Measurements from ENCODE around the gene ESR1.

ESR1 gene

DNA sequence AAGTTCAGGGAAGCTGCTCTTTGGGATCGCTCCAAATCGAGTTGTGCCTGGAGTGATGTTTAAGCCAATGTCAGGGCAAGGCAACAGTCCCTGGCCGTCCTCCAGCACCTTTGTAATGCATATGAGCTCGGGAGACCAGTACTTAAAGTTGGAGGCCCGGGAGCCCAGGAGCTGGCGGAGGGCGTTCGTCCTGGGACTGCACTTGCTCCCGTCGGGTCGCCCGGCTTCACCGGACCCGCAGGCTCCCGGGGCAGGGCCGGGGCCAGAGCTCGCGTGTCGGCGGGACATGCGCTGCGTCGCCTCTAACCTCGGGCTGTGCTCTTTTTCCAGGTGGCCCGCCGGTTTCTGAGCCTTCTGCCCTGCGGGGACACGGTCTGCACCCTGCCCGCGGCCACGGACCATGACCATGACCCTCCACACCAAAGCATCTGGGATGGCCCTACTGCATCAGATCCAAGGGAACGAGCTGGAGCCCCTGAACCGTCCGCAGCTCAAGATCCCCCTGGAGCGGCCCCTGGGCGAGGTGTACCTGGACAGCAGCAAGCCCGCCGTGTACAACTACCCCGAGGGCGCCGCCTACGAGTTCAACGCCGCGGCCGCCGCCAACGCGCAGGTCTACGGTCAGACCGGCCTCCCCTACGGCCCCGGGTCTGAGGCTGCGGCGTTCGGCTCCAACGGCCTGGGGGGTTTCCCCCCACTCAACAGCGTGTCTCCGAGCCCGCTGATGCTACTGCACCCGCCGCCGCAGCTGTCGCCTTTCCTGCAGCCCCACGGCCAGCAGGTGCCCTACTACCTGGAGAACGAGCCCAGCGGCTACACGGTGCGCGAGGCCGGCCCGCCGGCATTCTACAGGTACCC, at the start of gene ESR1:
TSS of gene ESR1 (plus strand) at position 170 of the 858 bp plus-strand sequence. CDS start at position 401, 231 bp downstream.
- no peak within 1 kb of the TSS for H3K27ac ChIP-seq
- no peak for DNase-seq (ENCODE audit: low read depth, low spot score)

DNA sequence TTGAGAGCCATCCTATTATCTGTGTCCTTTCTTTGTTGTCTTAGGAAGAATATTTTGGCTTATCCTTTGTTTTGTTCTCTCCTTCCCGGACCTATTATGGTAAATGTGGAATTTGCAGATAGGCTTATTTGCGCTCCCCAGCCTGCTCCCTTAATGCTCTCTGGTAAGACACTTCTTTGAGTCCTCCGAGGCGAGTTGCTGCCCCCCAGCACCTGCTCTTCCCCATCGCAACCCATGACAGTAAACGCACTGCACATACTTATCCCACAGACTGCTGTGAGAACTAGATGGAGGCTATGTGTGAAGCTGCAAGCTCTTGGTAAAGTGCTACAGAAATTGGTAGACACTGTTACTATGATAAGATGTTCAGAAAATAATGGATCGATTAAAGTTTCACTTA, 47.0 kb upstream of the ESR1 start:
- H3K27ac ChIP-seq = no peak overlapping the region
- DNase-seq (ENCODE audit: low read depth, low spot score) = no peak

DNA sequence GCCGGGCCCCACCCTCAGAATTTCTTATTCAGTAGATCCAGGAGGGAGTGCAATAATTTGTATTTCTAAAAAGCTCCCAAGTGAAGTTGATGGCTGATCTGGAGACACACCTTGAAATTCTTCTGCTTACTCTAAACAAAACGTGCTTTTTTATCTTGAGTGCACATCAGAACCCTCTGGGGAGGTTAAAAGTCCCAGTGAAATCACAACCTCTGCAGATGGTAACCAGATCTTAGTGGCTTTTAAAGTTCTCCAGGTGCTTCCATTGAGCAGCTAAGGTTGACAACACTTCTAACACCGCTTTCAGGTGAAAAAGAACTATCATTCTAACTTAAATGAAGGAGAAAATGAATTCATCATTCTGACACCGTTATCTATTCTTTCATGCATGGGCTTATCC, 45.6 kb upstream of the ESR1 start:
- H3K27ac ChIP-seq = no peak overlapping the region
- DNase-seq (ENCODE audit: low read depth, low spot score) = no peak

DNA sequence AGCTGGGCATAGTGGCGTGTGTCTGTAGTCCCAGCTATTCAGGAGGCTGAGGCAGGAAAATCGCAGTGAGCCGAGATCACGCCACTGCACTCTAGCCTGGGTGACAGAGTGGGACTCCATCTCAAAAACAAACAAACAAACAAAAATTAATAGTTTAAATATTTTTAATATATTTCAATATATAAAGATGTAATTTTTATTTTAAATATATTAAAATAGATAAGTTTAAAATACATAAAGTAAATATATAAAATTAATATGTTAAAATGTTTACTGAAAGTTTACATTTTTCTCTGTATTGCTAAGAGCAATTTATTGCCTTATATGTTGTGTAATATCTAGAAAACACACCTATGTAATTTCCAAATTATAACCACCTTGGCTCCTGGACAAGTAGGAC, 44.7 kb upstream of the ESR1 start:
- no peak for DNase-seq (ENCODE audit: low read depth, low spot score)
- no peak overlapping the region for H3K27ac ChIP-seq

- H3K27ac ChIP-seq = peak overlapping the region; percentile 45
- no peak for DNase-seq (ENCODE audit: low read depth, low spot score)
Observed at GRCh38 chr6:151763303-151763702, 44.2 kb upstream of the ESR1 start.

- peak; percentile 87 for DNase-seq (ENCODE audit: low read depth, low spot score)
- peak overlapping the region; percentile 45 for H3K27ac ChIP-seq
Observed at GRCh38 chr6:151763938-151764680, 43.4 kb upstream of the ESR1 start.

GRCh38 chr6:151765444-151765886, 42.0 kb upstream of the ESR1 start:
- no peak for DNase-seq (ENCODE audit: low read depth, low spot score)
- H3K27ac ChIP-seq = peak overlapping the region; percentile 54

GRCh38 chr6:151772446-151772845, 35.0 kb upstream of the ESR1 start:
- no peak overlapping the region for H3K27ac ChIP-seq
- no peak for DNase-seq (ENCODE audit: low read depth, low spot score)

- DNase-seq (ENCODE audit: low read depth, low spot score) = no peak
- H3K27ac ChIP-seq = no peak overlapping the region
Observed at GRCh38 chr6:151773382-151773781, 34.1 kb upstream of the ESR1 start.

GRCh38 chr6:151782560-151782959, 24.9 kb upstream of the ESR1 start:
- no peak for DNase-seq (ENCODE audit: low read depth, low spot score)
- H3K27ac ChIP-seq = no peak overlapping the region

DNA sequence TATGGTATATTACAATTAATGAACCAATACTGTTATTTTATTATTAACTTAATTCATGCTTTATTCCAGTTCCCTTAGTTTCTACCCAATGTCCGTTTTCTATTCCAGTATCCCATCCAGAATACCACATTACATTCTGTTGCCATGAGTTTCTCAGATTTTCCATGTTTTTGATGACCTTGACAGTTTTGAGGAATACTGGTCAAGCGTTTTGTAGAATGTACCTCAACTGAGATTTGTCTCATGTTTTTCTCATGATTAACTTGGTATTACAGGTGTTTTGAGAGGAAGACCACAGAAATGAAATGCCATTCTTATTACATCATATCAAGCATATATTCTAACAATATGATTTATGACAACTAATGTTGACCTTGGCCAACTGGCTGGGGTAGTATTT, 23.8 kb upstream of the ESR1 start:
- DNase-seq (ENCODE audit: low read depth, low spot score) = no peak

DNA sequence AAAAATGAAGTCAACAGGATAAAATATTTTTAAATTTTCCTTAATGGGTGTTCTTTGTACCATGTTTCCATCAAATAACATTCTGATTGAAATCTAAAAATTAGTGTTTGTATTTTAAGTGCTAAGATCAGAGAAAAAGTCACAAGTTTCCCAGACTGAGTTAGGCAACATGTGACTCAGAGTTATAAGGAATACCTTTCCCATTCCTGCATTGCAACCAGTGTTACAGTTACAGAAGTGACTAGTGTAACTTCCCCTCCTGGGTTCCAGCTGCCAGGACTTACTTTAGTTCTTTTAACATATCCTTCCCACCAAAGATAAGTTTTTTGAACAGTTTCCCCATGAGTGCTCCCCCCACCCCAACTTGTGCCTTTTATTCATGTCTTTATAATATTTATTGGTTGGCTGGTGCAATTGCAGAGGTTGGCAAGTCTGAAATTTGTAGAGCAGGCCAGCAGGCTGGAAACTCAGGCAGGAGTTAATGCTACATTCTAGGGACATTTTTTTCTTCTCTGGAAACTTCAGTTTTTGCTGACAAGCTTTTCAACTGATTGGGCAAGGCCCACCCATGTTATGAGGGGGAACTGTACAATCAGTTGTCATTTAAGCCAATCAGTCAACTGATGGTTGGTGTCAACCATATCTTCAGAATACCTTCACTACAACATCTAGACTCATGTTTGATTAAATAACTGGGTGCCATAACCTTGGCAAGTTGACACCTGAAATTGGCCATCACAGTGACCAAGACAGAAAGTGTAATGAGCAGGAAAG, 22.9 kb upstream of the ESR1 start:
- DNase-seq (ENCODE audit: low read depth, low spot score) = no peak
- H3K27ac ChIP-seq = no peak overlapping the region

More for the DNA sequence above, 23.8 kb upstream of the ESR1 start:
- H3K27ac ChIP-seq = no peak overlapping the region

DNA sequence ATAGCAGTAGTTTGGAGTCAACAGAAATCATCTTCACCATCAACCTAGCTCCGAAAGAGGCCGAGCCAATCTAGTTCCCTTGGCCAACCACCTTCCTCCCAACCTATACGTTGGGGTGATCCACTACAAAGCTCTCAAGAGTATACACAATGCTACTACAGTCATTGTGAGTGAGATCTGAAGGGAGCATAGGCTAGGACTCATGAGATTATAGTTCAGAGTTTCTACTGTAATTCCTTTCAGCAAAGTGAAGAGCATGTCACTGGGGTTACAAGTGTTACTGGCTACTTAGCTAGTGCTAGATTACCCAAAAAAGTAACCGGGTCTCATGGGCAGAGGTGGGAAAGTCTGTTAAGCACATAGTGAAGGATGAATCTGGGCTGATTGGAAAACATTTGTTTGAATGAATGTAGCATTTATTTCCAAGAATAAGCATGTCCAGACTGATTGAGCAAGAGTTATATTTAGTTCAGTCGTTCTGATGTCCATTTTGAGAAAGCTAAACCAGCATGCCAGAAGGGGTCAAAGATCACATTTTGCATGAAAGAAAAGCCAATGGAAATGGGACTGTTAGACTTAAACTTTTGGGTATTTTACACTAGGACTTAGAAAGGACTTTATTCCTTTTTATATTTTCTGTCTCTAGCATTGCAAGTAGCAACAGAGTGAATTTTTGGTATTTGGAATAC, 10.5 kb upstream of the ESR1 start:
- DNase-seq (ENCODE audit: low read depth, low spot score) = no peak
- no peak overlapping the region for H3K27ac ChIP-seq

GRCh38 chr6:151803743-151804142, 3.7 kb upstream of the ESR1 start:
- H3K27ac ChIP-seq = no peak overlapping the region
- no peak for DNase-seq (ENCODE audit: low read depth, low spot score)

DNA sequence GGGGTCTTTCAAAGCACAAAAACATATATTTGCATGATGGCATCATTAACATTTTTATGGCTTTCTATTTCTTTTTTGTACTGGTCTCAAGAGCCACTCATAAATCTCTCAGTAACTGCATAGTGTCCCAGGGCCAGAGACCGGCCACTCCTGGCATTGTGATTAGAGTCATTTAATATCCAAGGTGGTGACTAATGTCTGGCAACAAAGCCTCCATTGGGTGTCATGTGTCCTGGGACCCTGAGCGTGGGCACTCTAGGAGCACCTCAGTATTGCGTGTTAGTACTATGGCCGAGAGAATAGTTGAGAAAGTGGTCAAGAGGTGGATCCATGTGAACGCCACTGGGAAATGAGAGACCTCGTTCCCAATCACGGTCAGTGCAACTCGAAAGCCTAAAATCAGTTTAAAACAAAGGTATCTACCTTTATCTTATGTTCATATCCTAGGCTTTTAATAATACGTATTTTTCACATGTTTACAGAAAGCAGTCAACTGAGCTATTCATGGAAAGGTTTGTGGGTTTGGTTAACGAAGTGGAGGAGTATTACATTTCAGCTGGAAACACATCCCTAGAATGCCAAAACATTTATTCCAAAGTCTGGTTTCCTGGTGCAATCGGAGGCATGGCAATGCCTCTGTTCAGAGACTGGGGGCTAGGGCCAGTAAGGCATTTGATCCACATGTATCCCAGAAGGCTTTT, 2.7 kb upstream of the ESR1 start:
- no peak for DNase-seq (ENCODE audit: low read depth, low spot score)
- no peak overlapping the region for H3K27ac ChIP-seq

DNA sequence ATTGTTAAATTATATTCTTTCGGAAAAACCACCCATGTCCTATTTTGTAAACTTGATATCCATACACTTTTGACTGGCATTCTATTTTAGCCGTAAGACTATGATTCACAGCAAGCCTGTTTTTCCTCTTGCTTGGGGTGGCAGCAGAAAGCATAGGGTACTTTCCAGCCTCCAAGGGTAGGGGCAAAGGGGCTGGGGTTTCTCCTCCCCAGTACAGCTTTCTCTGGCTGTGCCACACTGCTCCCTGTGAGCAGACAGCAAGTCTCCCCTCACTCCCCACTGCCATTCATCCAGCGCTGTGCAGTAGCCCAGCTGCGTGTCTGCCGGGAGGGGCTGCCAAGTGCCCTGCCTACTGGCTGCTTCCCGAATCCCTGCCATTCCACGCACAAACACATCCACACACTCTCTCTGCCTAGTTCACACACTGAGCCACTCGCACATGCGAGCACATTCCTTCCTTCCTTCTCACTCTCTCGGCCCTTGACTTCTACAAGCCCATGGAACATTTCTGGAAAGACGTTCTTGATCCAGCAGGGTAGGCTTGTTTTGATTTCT, 2.1 kb upstream of the ESR1 start:
- no peak for DNase-seq (ENCODE audit: low read depth, low spot score)
- no peak overlapping the region for H3K27ac ChIP-seq

- DNase-seq (ENCODE audit: low read depth, low spot score) = no peak
- H3K27ac ChIP-seq = no peak overlapping the region
Observed at GRCh38 chr6:151806757-151807512, 547 bp upstream of the ESR1 start.

GRCh38 chr6:151808371-151809241, 1.1 kb downstream of the ESR1 start:
- no peak for DNase-seq (ENCODE audit: low read depth, low spot score)

More at GRCh38 chr6:151808371-151809241, 1.1 kb downstream of the ESR1 start:
- H3K27ac ChIP-seq = no peak overlapping the region

All from epithelial cell of prostate (primary cell).